ENCODE measurements around the gene MAPK8IP2.
"Not testable (repeated sequence)": the region's sequence is repeated elsewhere in the genome, so short reads cannot be mapped to it uniquely, and the experiment has no call there.

Gene MAPK8IP2

DNA sequence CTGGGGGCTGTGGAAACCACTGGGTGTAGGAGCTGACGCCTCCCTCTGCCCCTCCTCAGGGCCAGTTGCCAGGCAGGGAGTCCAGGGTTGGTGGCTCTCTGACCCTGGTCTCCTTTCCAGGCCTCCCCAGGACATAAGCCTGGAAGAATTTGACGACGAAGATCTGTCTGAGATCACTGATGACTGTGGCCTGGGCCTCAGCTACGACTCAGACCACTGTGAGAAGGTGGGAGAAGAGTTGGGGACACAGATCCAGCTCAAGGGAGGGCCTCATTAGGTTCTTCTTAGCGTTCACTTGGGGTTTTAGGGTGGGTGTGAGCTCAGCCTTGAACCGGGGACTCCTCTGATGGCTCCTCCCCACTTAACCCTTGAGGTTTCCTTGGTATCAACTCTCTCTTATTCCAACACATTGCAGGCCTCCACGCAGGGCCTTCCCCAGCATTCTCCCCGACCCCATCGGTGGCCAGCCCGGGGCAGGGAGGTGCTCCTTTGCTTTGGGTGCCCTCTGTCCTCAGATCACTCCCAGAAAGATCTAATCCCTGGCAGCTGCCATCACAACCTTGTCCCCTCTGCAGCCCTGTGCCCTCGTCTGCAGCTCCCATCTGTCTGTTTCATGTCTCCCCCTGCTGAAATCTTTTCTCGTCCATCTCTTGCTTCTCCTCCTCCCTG is 1.2 kb downstream of the MAPK8IP2 start:
- DNase-seq = no peak

DNA sequence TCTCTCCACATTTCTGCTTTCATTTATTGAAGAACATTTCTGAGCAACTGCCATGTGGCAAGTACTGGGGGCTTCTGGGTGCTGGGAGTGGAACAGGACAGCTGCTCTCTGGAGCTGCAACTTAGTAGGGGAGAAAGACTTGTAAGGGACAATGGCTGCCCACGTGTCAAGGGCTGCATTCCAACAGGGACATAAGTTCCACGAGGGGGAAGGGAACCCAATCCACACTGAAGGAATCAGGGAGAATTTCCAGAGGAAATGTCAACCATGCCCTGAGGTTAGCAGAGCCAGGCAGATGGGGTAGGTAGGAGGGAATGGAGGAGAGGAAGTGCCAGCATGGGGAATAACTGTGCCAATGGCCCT is 1.7 kb downstream of the MAPK8IP2 start:
- DNase-seq = no peak

DNA sequence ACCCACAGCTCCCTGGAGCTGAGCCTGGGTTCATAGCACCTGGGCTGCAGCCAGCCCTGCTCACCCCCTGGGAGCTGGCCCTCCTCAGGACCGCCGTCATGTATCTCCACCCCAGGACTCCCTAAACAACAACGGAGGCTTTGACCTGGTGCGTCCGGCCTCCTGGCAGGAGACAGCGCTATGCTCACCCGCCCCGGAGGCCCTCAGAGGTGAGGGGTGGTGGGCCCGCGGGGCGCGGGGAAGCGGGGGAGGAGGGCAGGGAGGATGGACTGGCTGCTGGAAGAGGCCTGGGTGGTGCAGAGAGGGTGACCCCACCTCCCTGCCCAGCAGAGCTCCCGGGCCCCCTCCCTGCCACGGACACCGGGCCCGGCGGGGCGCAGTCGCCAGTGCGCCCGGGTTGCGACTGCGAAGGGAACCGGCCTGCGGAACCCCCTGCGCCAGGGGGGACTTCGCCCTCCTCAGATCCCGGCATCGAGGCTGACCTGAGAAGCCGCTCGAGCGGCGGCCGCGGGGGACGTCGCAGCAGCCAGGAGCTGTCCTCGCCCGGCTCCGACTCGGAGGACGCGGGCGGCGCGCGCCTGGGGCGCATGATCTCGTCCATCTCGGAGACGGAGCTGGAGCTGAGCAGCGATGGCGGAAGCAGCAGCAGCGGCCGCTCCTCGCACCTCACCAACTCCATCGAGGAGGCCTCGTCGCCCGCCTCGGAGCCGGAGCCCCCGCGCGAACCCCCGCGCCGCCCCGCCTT is 3.1 kb downstream of the MAPK8IP2 start:
- DNase-seq = no peak

DNA sequence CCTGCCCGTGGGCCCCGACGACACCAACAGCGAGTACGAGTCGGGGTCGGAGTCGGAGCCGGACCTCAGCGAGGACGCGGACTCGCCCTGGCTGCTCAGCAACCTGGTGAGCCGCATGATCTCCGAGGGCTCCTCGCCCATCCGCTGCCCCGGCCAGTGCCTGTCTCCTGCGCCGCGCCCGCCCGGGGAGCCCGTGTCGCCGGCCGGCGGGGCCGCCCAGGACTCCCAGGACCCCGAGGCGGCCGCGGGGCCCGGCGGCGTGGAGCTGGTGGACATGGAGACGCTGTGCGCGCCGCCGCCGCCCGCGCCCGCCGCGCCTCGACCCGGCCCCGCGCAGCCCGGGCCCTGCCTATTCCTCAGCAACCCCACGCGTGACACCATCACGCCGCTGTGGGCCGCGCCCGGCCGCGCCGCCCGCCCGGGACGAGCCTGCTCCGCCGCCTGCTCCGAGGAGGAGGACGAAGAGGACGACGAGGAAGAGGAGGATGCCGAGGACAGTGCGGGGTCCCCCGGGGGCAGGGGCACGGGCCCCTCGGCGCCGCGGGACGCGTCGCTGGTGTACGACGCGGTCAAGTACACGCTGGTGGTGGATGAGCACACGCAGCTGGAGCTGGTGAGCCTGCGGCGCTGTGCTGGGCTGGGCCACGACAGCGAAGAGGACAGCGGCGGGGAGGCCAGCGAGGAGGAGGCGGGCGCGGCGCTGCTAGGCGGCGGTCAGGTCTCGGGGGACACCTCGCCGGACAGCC is 3.8 kb downstream of the MAPK8IP2 start:
- no peak for DNase-seq

DNA sequence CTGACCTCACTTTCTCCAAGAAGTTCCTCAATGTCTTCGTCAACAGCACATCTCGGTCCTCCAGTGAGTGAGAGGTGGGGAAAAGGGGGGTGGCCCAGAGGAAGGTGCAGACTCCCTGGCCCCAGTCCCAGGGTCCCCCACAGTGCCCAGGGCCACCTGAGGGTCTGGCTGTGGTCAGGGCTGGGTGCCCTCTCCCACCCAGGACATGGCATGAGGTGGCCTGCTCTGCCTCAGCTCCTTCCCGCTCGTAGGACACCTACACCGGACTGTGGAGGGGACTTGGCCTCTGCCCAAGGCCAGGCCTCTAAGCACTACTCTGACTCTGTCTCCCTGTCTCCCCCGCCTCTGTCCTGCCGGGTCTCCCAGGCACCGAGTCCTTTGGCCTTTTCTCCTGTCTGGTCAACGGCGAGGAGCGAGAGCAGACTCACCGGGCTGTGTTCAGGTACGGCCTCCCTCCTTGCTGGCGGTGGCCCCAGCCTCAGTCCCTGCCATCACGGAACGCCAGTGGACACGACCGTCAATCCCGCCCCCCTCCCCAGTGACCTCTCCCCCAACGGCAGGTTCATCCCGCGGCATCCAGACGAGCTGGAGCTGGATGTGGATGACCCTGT is 4.5 kb downstream of the MAPK8IP2 start:
- DNase-seq = no peak

DNA sequence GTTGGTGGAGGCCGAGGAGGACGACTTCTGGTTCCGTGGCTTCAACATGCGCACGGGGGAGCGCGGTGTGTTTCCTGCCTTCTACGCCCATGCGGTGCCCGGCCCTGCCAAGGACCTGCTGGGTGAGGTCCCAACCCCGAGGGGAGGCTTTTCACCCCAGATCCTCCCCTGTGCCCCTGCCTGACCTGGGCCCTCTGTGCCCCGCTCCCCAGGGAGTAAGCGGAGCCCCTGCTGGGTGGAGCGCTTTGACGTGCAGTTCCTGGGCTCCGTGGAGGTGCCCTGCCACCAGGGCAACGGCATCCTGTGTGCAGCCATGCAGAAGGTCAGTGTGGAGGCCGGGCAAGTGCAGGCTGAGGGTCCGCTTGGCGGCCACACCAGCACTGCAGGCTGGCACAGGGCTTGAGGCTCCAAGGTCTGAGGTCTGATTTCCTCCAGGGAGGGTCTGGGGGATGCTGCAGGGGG is 5.1 kb downstream of the MAPK8IP2 start:
- DNase-seq = no peak

DNA sequence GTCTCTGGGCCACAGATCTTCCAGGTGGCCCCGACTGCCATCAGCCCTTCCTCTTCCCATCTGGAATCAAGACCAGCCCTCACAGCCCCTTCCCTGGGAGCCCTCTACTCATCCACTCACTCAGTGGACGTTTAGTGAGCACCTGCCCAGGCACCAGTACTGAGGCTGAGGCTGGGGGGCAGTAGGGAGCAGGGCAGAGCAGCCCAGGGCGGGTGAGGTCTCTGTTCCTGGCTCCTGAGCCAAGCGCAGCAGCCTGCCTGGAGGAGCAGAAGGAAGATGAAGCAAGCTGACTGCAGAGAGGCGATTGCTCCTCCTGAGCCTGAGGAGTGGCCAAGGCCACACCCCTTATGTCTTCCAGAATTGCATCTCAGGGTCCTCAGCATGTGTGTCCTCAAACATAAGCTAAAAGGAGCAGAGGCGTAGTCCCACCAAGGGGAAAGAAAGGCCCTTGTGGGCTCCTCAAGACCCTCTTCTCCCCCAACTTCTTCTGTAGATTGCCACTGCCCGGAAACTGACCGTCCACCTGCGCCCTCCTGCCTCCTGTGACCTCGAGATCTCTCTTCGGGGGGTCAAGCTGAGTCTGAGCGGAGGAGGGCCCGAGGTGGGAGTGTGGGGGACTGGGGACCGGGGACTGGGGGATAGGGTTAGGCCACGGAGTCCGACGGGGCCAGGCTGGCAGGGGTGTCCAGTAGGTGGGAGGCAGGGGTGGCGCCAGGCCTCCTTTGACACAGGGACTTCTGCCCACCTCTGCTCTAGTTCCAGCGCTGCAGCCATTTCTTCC is 5.8 kb downstream of the MAPK8IP2 start:
- DNase-seq = no peak

DNA sequence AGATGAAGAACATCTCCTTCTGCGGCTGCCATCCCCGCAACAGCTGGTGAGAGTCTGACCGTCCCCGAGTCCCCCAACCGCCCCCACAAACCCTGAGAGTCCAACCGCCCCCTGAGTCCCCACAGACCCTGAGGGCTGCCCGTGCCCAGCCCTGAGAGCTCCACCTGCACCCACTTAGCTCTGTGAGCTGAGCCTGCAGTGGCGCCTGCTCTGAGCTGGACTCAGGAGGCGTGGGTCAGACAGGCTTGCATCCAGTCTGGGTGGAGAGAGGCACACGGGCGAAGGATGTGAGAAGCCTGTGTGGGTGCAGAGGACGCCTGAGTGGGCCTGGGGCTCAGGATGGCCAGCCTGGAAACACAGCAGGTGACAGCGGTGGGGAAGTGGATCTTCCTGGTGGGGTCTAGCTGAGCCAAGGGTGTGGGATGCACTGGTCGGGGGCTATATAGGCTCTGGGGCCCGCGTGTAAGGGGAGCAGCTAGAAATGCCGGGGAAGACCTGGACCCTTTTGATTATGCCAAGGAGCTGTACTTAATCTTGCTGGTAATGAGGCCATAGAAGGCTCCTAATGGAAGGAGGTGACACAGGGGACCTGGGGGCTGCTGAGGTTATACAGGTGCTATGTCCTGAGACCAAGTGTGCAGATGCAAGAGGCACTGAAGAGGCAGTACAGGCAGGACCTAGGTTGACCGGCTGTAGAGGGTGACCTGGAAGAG is 6.5 kb downstream of the MAPK8IP2 start:
- no peak for DNase-seq

DNA sequence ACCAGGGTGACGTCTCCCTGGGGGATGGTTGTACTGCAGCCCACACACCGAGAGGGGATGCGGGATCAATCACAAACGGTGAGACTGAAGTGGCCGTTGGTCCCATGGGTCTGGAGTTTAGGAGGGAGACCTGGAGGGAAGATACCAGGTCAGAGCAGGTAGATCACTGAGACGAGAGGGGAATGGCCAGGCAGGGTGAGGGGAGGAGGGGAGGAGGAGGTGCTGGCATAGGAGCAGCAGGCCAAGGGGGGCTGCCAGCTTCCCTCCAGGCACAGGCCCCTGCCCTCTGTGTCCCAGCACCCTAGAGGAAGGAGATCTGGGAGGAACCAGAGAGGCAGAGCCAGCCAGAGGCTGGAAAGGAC is 7.0 kb downstream of the MAPK8IP2 start:
- no peak for DNase-seq

DNA sequence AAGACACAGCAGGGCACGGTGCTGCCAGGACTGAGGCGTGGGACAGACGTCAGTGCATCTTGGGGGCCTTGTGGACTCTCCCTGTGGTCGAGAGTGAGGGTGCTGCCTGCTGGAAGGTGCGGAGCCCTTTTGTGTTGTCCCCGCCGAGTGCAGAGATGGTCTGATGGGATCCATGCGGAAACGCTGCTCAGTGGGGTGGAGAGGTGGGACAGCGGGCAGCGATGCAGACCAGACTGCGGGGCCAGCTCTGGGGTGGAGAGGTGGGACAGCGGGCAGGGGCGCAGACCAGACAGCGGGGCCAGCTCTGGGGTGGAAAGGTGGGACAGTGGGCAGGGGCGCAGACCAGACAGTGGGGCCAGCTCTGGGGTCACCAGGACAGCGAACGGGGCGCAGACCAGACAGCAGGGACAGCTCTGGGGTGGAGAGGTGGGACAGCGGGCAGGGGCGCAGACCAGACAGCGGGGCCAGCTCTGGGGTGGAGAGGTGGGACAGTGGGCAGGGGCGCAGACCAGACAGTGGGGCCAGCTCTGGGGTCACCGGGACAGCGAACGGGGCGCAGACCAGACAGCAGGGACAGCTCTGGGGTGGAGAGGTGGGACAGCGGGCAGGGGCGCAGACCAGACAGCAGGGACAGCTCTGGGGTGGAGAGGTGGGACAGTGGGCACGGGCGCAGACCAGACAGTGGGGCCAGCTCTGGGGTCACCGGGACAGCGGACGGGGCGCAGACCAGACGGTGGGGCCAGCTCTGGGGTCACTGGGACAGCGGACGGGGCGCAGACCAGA is 7.7 kb downstream of the MAPK8IP2 start:
- not testable (repeated sequence) for DNase-seq

DNA sequence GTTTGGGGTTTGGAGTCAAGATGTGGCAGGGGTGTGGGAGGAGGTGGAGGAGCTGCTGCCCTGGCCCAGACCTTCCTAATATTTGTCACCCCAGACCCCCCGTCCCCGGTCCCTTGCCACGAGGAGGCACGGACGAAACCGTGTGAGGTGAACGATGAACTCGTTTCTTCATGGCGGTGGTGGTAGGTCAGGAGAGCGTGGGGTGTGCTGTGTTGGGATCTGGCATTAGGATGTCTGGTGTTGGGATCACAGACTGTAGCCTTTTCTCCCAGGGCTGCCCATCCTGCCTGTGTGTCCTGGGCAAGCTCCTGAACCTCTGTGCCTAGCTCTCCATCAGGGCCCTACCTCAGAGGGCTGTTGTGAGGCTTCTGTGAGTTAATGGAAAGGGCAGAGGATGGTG is 8.4 kb downstream of the MAPK8IP2 start:
- DNase-seq = no peak

DNA sequence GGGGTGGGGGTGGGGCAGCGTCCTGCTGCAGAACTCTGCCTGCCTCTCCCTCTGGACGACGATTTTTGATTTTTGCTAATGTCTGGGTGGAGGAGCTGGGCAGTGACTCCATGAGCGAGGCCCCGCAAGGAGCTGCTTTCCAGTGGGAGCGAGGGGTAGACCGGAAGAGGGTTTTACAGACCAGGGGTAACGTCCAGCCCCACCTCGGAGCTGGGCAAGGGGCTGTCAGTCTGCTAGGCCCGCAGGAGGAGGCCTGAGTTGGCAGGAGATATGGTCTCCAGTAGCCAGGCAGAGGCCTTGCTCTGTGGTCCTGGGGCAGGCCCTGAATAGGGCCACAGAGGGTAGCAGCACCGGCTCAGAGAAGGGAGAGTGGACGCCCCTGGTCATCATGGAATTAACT is 9.0 kb downstream of the MAPK8IP2 start:
- DNase-seq = no peak

DNA sequence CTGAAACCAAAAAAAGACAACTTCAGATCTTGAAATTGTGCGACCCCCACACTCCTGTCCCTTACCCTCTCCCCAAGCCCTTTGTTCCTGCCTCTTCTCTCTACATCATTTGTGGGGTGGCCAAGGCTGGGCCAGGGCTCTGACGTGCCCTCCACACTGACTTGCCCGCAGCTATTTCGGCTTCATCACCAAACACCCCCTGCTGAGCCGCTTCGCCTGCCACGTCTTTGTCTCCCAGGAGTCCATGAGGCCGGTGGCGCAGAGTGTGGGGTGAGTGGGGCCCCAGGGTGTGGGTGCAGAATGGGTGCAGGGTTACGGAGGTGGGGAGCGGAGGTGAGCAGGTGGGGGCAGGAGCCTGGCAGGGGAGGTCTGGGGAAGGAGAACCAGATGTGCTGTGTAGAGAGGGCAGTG is 9.5 kb downstream of the MAPK8IP2 start:
- DNase-seq = no peak

DNA sequence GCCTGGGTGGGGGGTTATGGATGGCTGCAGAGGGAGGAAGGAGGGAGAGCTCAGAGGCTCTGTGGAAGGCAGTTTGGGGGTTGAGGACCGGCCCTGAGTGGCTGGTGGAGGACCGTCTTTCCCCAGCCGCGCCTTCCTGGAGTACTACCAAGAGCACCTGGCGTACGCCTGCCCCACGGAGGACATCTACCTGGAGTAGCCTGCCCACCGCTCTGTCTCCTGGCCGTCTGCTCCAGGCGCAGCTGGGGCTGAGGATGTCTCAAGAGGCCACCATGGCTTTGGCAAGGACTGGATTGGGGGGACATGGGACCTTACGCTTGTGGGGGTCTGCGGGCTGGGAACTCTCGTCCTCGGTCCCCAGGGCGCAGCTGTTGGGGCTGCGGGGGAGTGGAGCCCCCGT is 10.0 kb downstream of the MAPK8IP2 start:
- no peak for DNase-seq

DNA sequence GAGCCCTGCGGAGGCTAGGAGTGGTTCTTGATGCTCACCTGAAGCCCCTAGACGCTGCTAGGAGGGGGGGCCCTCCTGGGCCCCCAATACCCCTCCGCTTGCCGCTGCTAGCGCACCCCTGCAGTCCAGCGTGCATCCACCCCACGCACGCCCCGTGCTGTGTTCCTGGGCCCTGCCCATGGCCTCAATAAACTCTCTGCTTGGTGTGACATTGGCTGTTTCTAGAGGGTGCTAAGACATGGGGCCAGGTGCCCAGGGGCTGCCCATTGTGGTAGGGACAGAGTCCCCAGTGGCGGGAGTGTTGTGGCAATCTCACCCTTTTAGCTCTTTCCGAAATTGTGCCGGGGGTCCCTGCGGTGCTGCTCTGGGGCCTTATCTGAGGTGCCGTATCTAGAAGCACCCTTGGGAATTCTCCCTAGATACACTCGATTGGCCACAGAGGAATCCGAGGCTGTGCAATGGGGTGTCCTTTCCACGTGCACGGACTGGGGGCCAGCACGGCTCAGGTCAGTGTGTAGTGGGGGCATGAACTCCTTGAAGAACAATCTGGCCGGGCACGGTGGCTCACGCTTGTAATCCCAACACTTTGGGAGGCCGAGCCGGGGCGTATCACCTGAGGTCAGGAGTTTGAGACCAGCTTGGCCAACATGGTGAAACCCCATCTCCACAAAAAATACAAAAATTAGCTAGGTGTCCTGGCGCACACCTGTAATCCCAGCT is 10.9 kb downstream of the MAPK8IP2 start:
- no peak for DNase-seq

DNA sequence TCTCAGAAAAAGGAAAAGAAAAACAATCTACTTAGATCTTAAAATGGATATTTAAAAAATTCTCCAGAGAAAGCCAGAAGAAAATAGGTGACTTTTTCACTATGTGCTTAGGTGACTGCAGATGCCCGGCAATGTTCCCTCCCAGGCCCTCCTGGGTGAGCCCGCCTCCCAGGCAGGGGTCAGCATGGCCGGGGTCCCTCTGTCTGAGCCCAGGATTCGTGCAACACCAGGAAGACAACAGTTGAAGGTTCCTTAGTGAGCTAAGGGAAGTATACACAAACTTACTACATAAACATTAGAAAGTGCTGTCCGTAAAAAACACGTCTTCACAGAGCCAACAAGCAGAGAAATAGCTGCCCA is 11.6 kb downstream of the MAPK8IP2 start:
- no peak for DNase-seq

DNA sequence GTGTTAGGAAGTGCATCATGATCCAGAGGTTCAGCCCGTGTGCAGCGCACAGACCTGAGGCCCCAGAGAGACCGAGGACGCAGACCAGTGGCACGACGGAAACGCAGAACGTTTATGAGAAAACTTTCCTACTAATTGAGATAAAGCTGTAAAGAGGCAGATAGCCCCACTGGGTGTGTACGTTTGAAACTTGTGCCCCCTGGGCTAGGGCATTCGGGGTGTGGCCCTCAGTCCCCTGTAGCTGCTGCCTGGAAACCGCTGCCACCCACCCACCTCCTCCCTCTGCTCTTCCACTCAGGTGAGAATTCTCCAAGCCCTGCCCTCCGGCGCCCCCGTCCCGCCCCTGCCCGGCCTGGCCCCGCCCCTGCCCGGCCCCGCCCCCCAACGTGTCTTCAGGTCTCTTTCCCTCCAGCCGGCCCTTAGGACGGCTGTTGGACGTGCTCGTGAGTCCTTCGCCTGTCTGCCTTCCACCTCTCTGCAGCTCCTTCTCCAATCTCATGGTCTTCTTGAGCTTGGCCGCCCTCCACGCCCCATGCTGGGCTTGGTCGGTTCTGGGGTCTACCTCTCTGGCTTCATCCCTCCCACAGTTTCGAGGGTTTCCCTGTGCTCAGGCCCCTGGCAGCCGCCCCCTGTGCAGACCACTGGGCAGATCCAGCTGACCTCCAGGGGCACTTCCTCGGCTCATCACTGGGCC is 12.1 kb downstream of the MAPK8IP2 start:
- no peak for DNase-seq

DNA sequence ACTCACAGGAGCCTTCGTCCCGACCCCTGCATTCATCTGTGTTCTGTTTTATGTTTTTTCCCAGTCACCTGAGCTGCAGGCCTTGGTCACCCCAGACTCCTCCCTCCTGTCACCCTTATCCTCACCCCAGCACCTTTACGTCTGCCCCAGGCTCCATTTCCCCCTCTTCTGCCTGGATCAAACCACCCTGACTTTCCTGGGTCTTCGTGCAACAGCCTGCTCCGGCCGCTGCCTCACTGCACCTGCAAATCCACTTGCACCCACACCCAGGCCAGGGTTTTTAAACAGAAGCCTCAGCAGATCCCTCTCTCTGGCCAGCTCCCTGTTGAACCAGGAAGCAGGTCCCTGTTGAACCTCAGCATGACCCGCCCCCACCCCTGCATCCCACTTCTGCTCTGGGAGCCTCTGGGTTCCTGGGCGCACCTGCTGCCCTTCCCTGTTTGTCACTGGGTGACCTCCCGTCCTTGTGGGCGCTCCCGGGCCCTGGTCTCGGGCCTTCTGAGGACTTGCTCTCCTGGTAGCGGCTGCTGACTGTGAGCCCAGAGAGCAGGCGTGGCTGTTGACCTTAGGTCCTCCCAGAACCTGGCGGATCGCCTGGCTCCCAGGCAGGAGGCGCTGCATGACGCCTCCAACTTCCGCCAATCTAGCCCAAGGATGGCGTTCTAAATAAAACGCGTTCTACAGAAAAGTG is 12.8 kb downstream of the MAPK8IP2 start:
- no peak for DNase-seq

DNA sequence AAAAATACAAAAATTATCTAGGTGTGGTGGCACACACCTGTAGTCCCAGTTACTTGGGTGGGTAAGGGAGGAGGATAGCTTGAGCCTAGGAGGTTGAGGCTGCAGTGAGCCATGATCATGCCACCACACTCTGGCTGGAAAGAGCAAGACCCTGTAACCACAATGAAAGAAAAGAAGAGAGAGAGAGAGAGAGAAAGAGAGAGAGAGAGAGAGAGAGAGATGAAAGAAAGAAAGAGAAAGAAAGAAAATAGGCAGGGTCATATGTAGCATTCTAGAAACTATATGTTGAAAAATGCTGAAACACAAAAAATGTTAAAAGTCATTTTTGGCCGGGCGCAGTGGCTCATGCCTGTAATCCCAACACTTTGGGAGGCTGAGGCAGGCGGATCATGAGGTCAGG is 13.7 kb downstream of the MAPK8IP2 start:
- not testable (repeated sequence) for DNase-seq

Measured in cortex of kidney (tissue), 1 donor.